ENCODE measurements around the gene ARHGEF17. TPM values are rescaled to one million over a fixed set of nuclear protein-coding genes. Genes with fewer than 3 reads are reported as not detected.

Gene ARHGEF17
- total RNA-seq, 3 donors from 2014 or later (not counting 1 experiment from before 2014, with no cell fraction given): 0.02 to 0.88 (median 0.50) TPM

DNA sequence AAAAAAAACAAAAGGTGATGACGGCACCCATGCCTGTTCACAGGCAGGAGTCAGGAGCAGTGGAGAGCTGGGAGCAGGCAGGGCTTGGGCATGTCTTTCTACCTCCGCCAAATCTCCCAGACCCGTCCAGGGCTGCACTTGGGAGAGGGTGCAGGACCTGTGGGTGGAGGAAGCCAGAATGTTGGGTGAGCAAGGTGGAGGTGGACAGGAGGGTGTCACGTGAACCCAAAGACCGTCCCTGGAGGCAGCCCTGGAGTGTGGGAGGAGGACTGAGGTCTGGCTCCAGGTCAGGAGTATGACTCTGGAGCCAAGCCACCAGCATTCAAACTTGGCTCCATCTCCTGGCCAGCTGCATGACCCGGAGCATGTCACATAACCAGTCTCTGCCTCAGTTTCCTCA lies 41.6 kb downstream of the ARHGEF17 start:
- H3K9me3 Mint-ChIP-seq: no peaks in the 10 kb centered on the region
- H3K27ac ChIP-seq (ENCODE audit: low read length): no peak overlapping the region
- H3K4me1 ChIP-seq (ENCODE audit: control insufficient read depth, insufficient read depth, low read length): no peaks in the 10 kb centered on the region
- TF ChIP-seq, protein P1, sequence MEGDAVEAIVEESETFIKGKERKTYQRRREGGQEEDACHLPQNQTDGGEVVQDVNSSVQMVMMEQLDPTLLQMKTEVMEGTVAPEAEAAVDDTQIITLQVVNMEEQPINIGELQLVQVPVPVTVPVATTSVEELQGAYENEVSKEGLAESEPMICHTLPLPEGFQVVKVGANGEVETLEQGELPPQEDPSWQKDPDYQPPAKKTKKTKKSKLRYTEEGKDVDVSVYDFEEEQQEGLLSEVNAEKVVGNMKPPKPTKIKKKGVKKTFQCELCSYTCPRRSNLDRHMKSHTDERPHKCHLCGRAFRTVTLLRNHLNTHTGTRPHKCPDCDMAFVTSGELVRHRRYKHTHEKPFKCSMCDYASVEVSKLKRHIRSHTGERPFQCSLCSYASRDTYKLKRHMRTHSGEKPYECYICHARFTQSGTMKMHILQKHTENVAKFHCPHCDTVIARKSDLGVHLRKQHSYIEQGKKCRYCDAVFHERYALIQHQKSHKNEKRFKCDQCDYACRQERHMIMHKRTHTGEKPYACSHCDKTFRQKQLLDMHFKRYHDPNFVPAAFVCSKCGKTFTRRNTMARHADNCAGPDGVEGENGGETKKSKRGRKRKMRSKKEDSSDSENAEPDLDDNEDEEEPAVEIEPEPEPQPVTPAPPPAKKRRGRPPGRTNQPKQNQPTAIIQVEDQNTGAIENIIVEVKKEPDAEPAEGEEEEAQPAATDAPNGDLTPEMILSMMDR (IDR thresholded peaks at IDR 0.05): no peak
- H3K27me3 Mint-ChIP-seq (ENCODE audit: low read depth in 2 of 2): peaks cover 0 to 3% of the 10 kb centered on the region in 2 donors
- H3K27me3 ChIP-seq (ENCODE audit: control insufficient read depth, insufficient read depth, low read length): no peaks in the 10 kb centered on the region
- no peak for DNase-seq
- no peaks in the 10 kb centered on the region for H3K36me3 Mint-ChIP-seq
- H3K36me3 ChIP-seq (ENCODE audit: control insufficient read depth, insufficient read depth, low read length): no peaks in the 10 kb centered on the region
- intact Hi-C loops (cut with micrococcal nuclease): loop anchor here (2.0 kb wide), 1 partner anchor 27 kb away; the partner anchor contains the start of gene RELT
- peaks cover 0 to 5% of the 10 kb centered on the region in 2 donors for H3K4me1 Mint-ChIP-seq
- H3K4me3 Mint-ChIP-seq: no peak overlapping the region
- H3K9me3 ChIP-seq (ENCODE audit: control insufficient read depth, insufficient read depth, low read length): no peaks in the 10 kb centered on the region
- no peak overlapping the region for H3K27ac Mint-ChIP-seq
- no peak overlapping the region for H3K4me3 ChIP-seq (ENCODE audit: low read length)
- no peak for ATAC-seq
- 86% methylated on average over 6 of the region's 6 CpGs for WGBS (ENCODE audit: insufficient coverage)

DNA sequence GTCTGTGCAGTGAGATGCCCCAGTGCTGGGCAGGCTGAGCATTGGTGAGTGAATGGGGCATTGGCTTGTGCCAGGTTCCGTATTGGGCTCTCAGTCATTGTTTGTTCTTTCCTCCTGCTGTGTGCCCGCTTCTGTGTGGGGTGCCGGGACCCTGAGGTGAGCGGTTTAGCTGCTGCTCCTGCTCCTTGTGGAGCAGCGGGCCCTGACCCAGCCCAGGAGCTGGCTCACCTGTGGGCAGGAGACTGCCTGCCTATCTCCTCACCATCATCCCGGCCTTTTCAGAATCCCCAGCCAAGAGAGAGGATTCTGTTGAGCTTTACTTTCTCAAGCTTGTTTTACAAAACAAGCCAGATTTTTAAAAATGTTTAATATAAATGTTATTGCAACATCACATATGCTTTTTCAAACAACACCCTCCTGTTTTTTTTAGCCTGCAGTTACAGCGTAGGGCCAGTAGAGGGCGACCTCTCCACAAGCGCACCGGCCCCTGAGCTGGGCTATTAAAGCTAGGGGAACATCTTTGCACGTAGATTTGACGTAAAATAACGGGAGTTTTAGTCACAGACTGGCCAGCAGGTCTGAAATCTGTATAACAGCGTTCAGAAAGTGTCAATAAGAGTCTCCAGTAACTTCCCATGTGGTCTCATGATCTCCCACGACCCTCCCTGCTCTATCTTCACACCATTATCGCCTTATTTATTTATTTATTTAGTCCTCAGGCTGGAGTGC lies 43.0 kb downstream of the ARHGEF17 start:
- no peaks in the 10 kb centered on the region for H3K4me1 ChIP-seq (ENCODE audit: control insufficient read depth, insufficient read depth, low read length)
- intact Hi-C loops (cut with micrococcal nuclease): loop anchor here (1.0 to 2.0 kb wide), 3 partner anchors 26 to 310 kb away; partner anchors contain the start of gene RELT

DNA sequence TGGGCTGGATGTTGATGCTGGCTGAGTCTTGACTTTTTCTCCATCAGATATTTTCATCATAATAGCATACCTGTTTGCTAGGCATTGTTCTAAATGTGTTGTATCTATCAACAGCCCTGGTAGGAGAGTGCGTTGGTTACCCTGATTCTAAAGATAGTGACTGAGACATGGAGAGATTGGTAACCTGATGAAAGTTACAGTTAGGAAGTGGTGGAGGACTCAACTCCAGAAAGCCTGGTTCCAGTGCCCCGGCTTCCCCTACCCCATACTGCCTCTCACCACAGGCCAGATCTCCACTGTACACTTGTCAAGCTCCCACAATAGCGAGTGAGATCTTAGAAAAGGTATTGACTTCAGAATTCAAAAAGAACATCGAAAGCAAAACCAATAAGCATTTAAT lies 45.3 kb downstream of the ARHGEF17 start:
- ATAC-seq (no peak), DNase-seq (no peak)
- no peak overlapping the region for H3K4me3 Mint-ChIP-seq
- Histone ChIP-seq H3K4me3 (ENCODE audit: low read length) (no peak overlapping the region), H3K4me1 (ENCODE audit: control insufficient read depth, insufficient read depth, low read length) (no peaks in the 10 kb centered on the region), H3K27ac (ENCODE audit: low read length) (no peak overlapping the region), H3K27me3 (ENCODE audit: control insufficient read depth, insufficient read depth, low read length) (no peaks in the 10 kb centered on the region), H3K36me3 (ENCODE audit: control insufficient read depth, insufficient read depth, low read length) (no peaks in the 10 kb centered on the region), H3K9me3 (ENCODE audit: control insufficient read depth, insufficient read depth, low read length) (no peaks in the 10 kb centered on the region)
- TF ChIP-seq, protein P1 (IDR thresholded peaks at IDR 0.05): no peak
- H3K27ac Mint-ChIP-seq: no peak overlapping the region
- intact Hi-C loops (cut with micrococcal nuclease): no loop called here
- H3K9me3 Mint-ChIP-seq: no peaks in the 10 kb centered on the region
- no peaks in the 10 kb centered on the region for H3K36me3 Mint-ChIP-seq
- 43% methylated on average over 3 of the region's 4 CpGs for WGBS (ENCODE audit: insufficient coverage)
- H3K27me3 Mint-ChIP-seq (ENCODE audit: low read depth in 2 of 2): no peaks in the 10 kb centered on the region
- H3K4me1 Mint-ChIP-seq: peaks cover 0 to 5% of the 10 kb centered on the region in 2 donors

More for the DNA sequence above, 43.0 kb downstream of the ARHGEF17 start:
- Histone ChIP-seq H3K4me3 (ENCODE audit: low read length) (no peak overlapping the region), H3K9me3 (ENCODE audit: control insufficient read depth, insufficient read depth, low read length) (no peaks in the 10 kb centered on the region), H3K27ac (ENCODE audit: low read length) (no peak overlapping the region), H3K36me3 (ENCODE audit: control insufficient read depth, insufficient read depth, low read length) (no peaks in the 10 kb centered on the region), H3K27me3 (ENCODE audit: control insufficient read depth, insufficient read depth, low read length) (no peaks in the 10 kb centered on the region)
- 35% methylated on average over 15 of the region's 16 CpGs for WGBS (ENCODE audit: insufficient coverage)
- TF ChIP-seq, protein P1 (IDR thresholded peaks at IDR 0.05): peak; percentile 98
- Mint-ChIP-seq H3K36me3 (no peaks in the 10 kb centered on the region), H3K4me3 (no peak overlapping the region), H3K4me1 (peaks cover 0 to 5% of the 10 kb centered on the region in 2 donors), H3K9me3 (no peaks in the 10 kb centered on the region), H3K27ac (peak overlapping the region; percentile 53 to 54), H3K27me3 (ENCODE audit: low read depth in 2 of 2) (peaks cover 0 to 3% of the 10 kb centered on the region in 2 donors)
- ATAC-seq (peak; percentile 94 to 98 (median 95)), DNase-seq (peak; percentile 55 to 88)

All from natural killer cell (primary cell).